Prostate gland (tissue), 2 donors: Measurements from ENCODE around the gene ITPKB. TPM values are rescaled to one million over a fixed set of nuclear protein-coding genes. Genes with fewer than 3 reads are reported as not detected.
"Not testable (repeated sequence)": the region's sequence is repeated elsewhere in the genome, so short reads cannot be mapped to it uniquely, and the experiment has no call there.

ENCODE experiments used
- DNase-seq: peaks from one replicate; pipeline ENCODE4 v3.0.0-alpha.2; 2019; ENCODE audit warnings: low spot score
- H3K27ac ChIP-seq, 2 donors: fragments of 200-600 bp; sonication (generic); 2 replicates each; pipeline ENCODE4 v1.5.1; 2017 to 2019
- H3K27me3 ChIP-seq: fragments of 200-600 bp; sonication (generic); replicated peaks from 2 replicates; pipeline ENCODE4 v1.5.1; 2019; ENCODE audit not compliant: insufficient read depth
- H3K36me3 ChIP-seq, 2 donors: fragments of 200-600 bp; sonication (generic); 1 replicate in 1 of 2; 2 replicates in 1 of 2; pipeline versions ENCODE4 v1.5.1 to v1.8.1; 2017 to 2019
- H3K4me1 ChIP-seq: fragments of 200-600 bp; sonication (generic); replicated peaks from 2 replicates; pipeline ENCODE4 v1.5.1; 2019
- H3K4me3 ChIP-seq, 2 donors: fragments of 200-600 bp; sonication (generic); 2 replicates each; pipeline ENCODE4 v1.5.1; 2017 to 2019
- H3K9me3 ChIP-seq: fragments of 200-600 bp; sonication (generic); 2 replicates; pipeline ENCODE4 v1.5.1; 2017
- CTCF ChIP-seq, 4 experiments: fragments of 200-600 bp in 2 of 4; fragments of 450-650 bp in 2 of 4; sonication (generic) in 2 of 4; IDR thresholded peaks; 1 replicate in 3 of 4; 2 replicates in 1 of 4; pipeline ENCODE4 v1.5.1; 2016 to 2019; ENCODE audit warnings: antibody characterized with exemption in 4 of 4, mild to moderate bottlenecking in 2 of 4, moderate library complexity in 2 of 4
- POLR2A ChIP-seq: fragments of 450-650 bp; IDR thresholded peaks from one replicate; pipeline ENCODE4 v1.6.1; 2016; ENCODE audit warnings: antibody characterized with exemption, mild to moderate bottlenecking
- POLR2AphosphoS5 ChIP-seq: sonication (generic); formaldehyde crosslinking; IDR thresholded peaks from one replicate; pipeline ENCODE4 v1.6.1; 2017; ENCODE audit warnings: antibody characterized with exemption
- WGBS: methylation state at CpG from one replicate; pipeline ENCODE4 v1.1.5; 2018; 5-methylcytosine and 5-hydroxymethylcytosine counted together
- intact Hi-C: fragments of 100-400 bp; cut with DNase I; formaldehyde crosslinking; loops from one replicate; pipeline ENCODE4 v1.14.2; 2022
- total RNA-seq, 2 donors: library from RNA; depleted of rRNA; stranded (reverse); fragments of >200 nt; gene quantifications; one replicate each; pipeline ENCODE4 v1.1.0, GENCODE V29; 2016

ITPKB gene
- total RNA-seq, 2 donors from 2014 or later: 47.5 to 49.2 TPM

DNA sequence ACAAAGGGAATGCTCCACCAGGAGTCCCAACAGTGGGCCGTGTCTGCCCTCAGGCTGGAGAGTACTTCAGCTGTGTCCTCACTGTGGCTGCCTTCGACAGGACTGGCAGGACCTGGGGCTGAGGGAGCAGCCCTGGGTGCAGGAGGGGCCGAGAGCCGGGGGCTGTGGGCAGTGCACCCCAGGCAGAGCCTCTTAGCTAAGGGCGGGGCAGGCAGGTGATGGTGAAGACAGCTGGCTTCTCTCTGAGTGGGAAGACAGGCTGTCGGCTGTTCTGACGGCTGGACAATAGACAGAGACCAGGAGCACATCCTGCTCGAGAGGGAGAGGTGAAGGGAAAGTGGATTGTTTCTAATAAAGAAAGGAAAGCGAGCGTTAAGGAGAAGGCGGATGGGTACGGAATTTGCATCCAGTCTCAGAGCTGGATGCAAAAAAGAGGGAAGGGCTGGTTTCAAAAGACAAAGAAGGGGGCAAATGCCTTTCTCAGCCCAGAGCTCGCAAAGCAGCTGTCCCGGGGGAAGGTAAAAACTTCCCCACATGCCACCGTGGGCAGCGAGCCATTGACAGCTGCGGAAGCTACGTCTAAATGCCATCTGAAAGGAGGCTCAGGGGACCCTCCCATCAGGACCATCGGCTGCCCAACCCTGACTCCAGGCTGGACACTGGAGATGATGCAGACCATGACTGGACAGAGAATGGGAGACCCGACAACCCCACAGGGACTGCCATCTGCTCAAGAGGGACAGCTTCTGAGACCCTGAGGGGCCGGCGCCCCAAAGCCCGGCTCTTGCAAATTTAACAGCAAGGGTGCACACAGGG, 98.6 kb downstream of the ITPKB start:
- Histone ChIP-seq H3K4me3 (no peak overlapping the region), H3K27me3 (no peaks in the 10 kb centered on the region), H3K36me3 (peaks cover 0 to 2% of the 10 kb centered on the region in 2 donors), H3K27ac (no peak overlapping the region), H3K9me3 (no peaks in the 10 kb centered on the region), H3K4me1 (peaks cover 12% of the 10 kb centered on the region)
- intact Hi-C loops: no loop called here
- TF ChIP-seq POLR2AphosphoS5: no peak
- TF ChIP-seq POLR2A: no peak
- TF ChIP-seq CTCF (IDR thresholded peaks at IDR 0.05): no peak
- WGBS: 84% methylated on average over 23 of the region's 23 CpGs
- no peak for DNase-seq

DNA sequence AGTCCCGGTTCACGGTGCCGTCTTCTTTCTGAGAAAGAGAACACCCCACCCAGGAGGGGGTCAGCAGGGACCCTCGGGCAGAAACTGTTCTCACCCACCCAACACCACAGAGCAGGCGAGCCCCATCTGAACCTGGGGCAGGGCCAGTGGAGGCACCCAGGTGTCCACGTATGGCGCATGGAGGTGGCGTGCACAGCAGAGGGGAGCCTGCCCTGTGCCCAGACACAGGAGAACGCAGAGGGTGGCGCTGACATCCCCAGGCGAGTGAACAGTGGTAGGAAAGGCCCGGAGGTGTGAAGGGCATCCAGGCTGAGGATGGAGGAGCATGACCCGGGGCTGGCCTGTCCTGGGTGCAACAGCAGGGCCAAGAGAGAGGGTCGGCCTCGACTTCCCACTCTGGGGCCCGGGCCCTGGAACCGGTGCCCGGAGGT, 99.4 kb downstream of the ITPKB start:
- Histone ChIP-seq H3K9me3 (no peaks in the 10 kb centered on the region), H3K4me3 (no peak overlapping the region), H3K4me1 (peaks cover 7% of the 10 kb centered on the region), H3K36me3 (peaks cover 0 to 2% of the 10 kb centered on the region in 2 donors), H3K27ac (peak overlapping the region in 1 of 2 donors; percentile 61), H3K27me3 (no peaks in the 10 kb centered on the region)
- intact Hi-C loops: loop anchor here (5.0 to 10.0 kb wide), 2 partner anchors 215 to 798 kb away; no protein-coding TSS in a partner anchor
- DNase-seq: no peak
- 93% methylated on average over 18 of the region's 18 CpGs for WGBS
- no peak for TF ChIP-seq CTCF (IDR thresholded peaks at IDR 0.05)

DNA sequence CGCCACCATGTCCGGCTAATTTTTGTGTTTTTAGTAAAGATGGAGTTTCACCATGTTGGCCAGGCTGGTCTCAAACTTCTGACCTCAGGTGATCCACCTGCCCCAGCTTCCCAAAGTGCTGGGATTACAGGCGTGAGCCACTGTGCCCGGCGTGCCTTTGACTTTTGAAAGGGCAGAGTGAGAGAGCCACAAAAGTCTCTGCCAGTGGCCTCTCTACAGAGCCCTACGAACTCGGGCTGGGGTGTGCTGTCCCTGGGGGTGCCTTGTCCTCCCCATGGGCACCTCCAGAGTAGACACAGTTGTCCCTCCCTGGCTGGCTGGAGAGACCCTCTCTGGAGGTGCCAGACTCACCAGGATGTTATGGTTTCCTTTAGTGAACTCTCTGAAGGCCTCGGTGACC, 99.9 kb downstream of the ITPKB start:
- not testable (repeated sequence) for DNase-seq, H3K4me3 ChIP-seq, H3K4me1 ChIP-seq, H3K36me3 ChIP-seq, H3K9me3 ChIP-seq, H3K27me3 ChIP-seq
- 96% methylated on average over 8 of the region's 8 CpGs for WGBS
- peak overlapping the region in 1 of 2 donors; percentile 61 for H3K27ac ChIP-seq
- intact Hi-C loops: loop anchor here (5.0 to 10.0 kb wide), 2 partner anchors 214 to 798 kb away; no protein-coding TSS in a partner anchor

DNA sequence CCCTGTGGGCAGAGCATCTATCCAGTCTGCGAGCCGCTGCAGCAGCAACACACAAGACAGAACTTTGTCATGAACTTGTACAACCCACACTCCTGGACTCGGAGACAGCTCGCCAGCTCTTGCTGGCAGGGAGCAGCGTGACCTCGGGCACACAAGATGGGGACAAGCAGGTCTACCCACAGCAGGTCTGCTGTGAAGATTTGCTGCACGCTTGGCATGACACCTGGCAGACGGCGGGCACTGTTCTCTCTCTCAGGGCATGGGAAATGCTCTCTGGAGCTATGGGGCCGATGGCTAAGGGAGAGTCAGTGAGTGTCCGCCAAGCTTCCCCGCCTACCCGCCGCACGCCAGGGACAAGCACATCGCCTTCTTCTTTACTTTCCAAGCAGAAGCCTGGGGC, 100.5 kb downstream of the ITPKB start:
- Histone ChIP-seq H3K4me3 (no peak overlapping the region), H3K4me1 (peaks cover 10% of the 10 kb centered on the region), H3K27ac (peak overlapping the region; percentile 60 to 61), H3K27me3 (no peaks in the 10 kb centered on the region), H3K9me3 (no peaks in the 10 kb centered on the region), H3K36me3 (peaks cover 0 to 2% of the 10 kb centered on the region in 2 donors)
- DNase-seq: peak; percentile 36
- 67% methylated on average over 16 of the region's 16 CpGs for WGBS
- TF ChIP-seq CTCF (IDR thresholded peaks at IDR 0.05) (no peak), POLR2AphosphoS5 (peak; percentile 12)
- intact Hi-C loops: loop anchor here (5.0 to 10.0 kb wide), 2 partner anchors 214 to 799 kb away; no protein-coding TSS in a partner anchor

DNA sequence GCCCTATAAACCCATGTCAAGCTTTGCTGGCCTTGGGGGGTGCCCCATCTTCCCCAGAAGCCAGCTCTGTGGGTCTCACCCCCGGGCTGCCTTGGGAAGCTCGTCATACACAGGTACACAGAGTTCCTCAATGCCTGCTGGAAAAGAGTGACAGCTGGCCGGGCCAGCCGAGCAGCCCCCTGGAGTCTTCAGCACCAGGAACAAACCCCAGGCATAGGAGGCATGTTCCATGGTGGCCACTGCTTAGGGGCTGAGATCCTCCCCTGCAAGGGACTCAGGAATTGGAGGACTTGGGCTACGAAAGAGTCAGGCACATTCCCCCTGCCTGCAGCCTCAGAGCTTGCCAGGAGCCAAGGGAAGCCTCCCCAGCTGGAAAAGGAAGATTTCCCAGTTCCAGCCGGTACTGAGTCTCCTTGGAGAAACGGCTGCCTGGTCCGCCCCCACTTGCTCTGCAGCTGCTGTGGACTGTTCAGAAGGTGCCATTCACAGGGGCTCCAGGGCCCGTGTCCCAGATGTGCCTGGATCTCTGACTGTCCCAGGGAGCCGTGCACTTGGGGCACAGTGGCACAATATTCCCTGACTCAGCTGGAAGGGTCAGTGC, 101.0 kb downstream of the ITPKB start:
- H3K4me1 ChIP-seq: peaks cover 14% of the 10 kb centered on the region
- no peak overlapping the region for H3K4me3 ChIP-seq
- 43% methylated on average over 10 of the region's 10 CpGs for WGBS
- H3K36me3 ChIP-seq: peaks cover 0 to 2% of the 10 kb centered on the region in 2 donors
- DNase-seq: no peak
- no peaks in the 10 kb centered on the region for H3K9me3 ChIP-seq
- no peaks in the 10 kb centered on the region for H3K27me3 ChIP-seq
- peak overlapping the region; percentile 60 to 61 for H3K27ac ChIP-seq
- intact Hi-C loops: loop anchor here (5.0 to 10.0 kb wide), 2 partner anchors 213 to 799 kb away; no protein-coding TSS in a partner anchor
- no peak for TF ChIP-seq CTCF (IDR thresholded peaks at IDR 0.05)
- no peak for TF ChIP-seq POLR2A
- TF ChIP-seq POLR2AphosphoS5: no peak
